Measurements from ENCODE around the gene SMIM33. TPM values are rescaled to one million over a fixed set of nuclear protein-coding genes. Genes with fewer than 3 reads are reported as not detected.

SMIM33 gene
- total and polyA plus RNA-seq, 2 donors (not counting 1 experiment from before 2014, with no cell fraction given), result not detected

DNA sequence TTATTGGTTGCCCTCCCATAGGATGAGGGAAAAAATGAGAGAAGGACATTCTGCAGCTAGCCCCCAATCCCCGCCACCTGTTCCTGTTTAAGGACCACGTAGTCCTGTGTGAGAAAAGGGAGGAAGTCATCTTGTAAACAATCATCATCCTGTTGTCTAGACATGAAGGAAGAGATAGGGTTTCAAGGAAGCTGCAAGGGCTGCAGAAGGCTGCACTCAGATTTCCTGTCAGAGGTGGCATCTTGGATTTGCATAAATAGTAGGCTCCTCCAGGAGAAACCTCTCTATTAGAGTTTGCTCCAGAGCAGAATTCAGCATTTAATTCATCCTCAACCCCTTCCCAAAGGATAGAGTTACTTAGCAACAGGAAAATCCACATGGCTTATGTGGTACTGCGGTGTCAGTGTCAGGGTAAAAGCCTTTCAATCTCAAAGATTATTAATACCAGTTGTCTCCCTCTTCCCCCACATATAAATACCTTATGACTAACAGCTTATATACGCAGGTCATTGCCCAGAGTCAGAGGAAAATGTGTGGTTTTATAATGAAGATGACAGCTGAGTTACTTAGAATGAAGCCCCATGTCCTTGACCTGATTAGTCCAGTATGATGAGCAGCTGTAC lies 26.9 kb upstream of the SMIM33 start:
- Mint-ChIP-seq H3K27ac (no peak overlapping the region), H3K9me3 (ENCODE audit: insufficient read depth) (no peaks in the 10 kb centered on the region), H3K4me1 (peaks cover 9% of the 10 kb centered on the region), H3K27me3 (peaks cover 3% of the 10 kb centered on the region), H3K4me3 (no peak overlapping the region)
- Histone ChIP-seq H3K27me3 (replicated peaks in 1 of 4; ENCODE audit: control extremely low read depth in 1 of 4, control insufficient read depth in 3 of 4, insufficient read depth in 4 of 4, low read length in 3 of 4) (no peaks in the 10 kb centered on the region), H3K27ac (ENCODE audit: low read length in 2 of 2) (no peak overlapping the region), H3K4me3 (ENCODE audit: control extremely low read depth in 1 of 5, extremely low read depth in 1 of 5, insufficient read depth in 1 of 5, low read depth in 2 of 5, low read length in 4 of 5) (no peak overlapping the region), H3K9me3 (ENCODE audit: control extremely low read depth in 1 of 3, control insufficient read depth in 2 of 3, insufficient read depth in 1 of 3, low read length in 2 of 3) (no peaks in the 10 kb centered on the region), H3K4me2 (replicated peaks; ENCODE audit: low read depth, low read length, poor library complexity, severe bottlenecking) (no peak overlapping the region), H2AFZ (ENCODE audit: insufficient read depth, low read depth, low read length, poor library complexity, severe bottlenecking) (no peak overlapping the region), H3K9ac (ENCODE audit: low read length) (no peak overlapping the region), H3K79me2 (ENCODE audit: control insufficient read depth, insufficient read depth, low read length) (no peaks in the 10 kb centered on the region), H3K4me1 (ENCODE audit: control insufficient read depth in 2 of 2, insufficient read depth in 2 of 2, low read length in 2 of 2) (peaks cover 5 to 6% of the 10 kb centered on the region in 2 donors), H3K36me3 (replicated peaks in 1 of 2; ENCODE audit: control extremely low read depth in 1 of 2, control insufficient read depth in 1 of 2, extremely low read depth in 1 of 2, insufficient read depth in 2 of 2, low read length in 1 of 2) (no peaks in the 10 kb centered on the region), H4K20me1 (ENCODE audit: control insufficient read depth, insufficient read depth, low read length, poor library complexity, severe bottlenecking) (no peaks in the 10 kb centered on the region)
- ChIA-PET CTCF (interaction anchor here (1.1 kb wide), 1 partner anchor 21 kb away, joined by 3 read pairs; no protein-coding TSS in a partner anchor), POLR2A (no interaction called here)
- 100% methylated on average over 1 of the region's 4 CpGs for WGBS (ENCODE audit: insufficient coverage)
- no peak for DNase-seq
- intact Hi-C loops (cut with micrococcal nuclease), result no loop called here
- TF ChIP-seq, protein P1, sequence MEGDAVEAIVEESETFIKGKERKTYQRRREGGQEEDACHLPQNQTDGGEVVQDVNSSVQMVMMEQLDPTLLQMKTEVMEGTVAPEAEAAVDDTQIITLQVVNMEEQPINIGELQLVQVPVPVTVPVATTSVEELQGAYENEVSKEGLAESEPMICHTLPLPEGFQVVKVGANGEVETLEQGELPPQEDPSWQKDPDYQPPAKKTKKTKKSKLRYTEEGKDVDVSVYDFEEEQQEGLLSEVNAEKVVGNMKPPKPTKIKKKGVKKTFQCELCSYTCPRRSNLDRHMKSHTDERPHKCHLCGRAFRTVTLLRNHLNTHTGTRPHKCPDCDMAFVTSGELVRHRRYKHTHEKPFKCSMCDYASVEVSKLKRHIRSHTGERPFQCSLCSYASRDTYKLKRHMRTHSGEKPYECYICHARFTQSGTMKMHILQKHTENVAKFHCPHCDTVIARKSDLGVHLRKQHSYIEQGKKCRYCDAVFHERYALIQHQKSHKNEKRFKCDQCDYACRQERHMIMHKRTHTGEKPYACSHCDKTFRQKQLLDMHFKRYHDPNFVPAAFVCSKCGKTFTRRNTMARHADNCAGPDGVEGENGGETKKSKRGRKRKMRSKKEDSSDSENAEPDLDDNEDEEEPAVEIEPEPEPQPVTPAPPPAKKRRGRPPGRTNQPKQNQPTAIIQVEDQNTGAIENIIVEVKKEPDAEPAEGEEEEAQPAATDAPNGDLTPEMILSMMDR (IDR thresholded peaks at IDR 0.05), result no peak
- TF ChIP-seq EZH2 (IDR thresholded peaks at IDR 0.05; ENCODE audit: borderline replicate concordance, insufficient read depth, low read depth, low read length, poor library complexity, severe bottlenecking), result no peak
- ATAC-seq (ENCODE audit: low read depth), result no peak

DNA sequence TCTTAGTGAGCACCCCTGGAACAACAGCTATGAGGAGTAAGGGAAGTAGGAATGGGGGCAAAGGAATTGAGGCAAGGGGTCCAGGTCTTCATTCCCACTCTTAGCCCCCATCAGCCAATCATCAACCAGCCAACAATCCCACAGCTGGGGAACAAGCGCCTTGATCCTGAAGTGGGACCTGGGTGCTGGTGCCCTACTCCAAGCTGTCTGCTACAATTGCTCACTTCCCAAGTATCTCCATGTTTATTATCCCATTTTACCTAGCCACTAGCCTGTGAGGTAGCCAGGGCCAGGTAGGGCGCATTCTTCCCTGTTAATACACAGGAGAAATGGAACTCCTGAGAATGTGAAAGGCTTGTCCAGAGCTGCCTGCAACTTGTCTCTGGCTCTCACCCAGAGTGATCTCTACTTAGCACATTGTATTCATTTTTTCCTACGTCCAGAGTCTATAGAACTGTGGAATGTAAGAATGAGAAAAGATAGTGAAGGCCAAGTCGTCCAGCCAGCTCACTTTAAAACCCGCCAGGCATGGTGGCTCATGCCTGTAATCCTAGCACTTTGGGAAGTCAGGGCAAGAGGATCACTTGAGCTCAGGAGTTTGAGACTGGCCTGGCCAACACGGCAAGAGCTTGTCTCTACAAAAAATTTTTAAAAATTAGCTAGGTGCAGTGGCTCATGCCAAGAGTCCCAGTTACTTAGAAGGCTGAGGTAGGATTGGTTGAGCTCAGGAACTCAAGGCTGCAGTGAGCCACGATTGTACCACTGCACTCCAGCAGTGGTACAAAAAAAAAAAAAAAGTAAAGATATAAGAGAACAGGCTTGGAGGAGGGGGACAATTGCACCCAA lies 25.3 kb upstream of the SMIM33 start:
- H2AFZ ChIP-seq (ENCODE audit: insufficient read depth, low read depth, low read length, poor library complexity, severe bottlenecking), result no peak overlapping the region
- no peak for TF ChIP-seq EZH2 (IDR thresholded peaks at IDR 0.05; ENCODE audit: borderline replicate concordance, insufficient read depth, low read depth, low read length, poor library complexity, severe bottlenecking)
- TF ChIP-seq, protein P1 (IDR thresholded peaks at IDR 0.05), result no peak
- H3K9me3 ChIP-seq (ENCODE audit: control extremely low read depth in 1 of 3, control insufficient read depth in 2 of 3, insufficient read depth in 1 of 3, low read length in 2 of 3), result no peaks in the 10 kb centered on the region
- H3K4me3 ChIP-seq (ENCODE audit: control extremely low read depth in 1 of 5, extremely low read depth in 1 of 5, insufficient read depth in 1 of 5, low read depth in 2 of 5, low read length in 4 of 5), result no peak overlapping the region
- ChIA-PET POLR2A (interaction anchor here (0.6 kb wide), 1 partner anchor 15 kb away, joined by 5 read pairs; no protein-coding TSS in a partner anchor), CTCF (interaction anchor here (1.0 kb wide), 1 partner anchor 68 kb away, joined by 3 read pairs; no protein-coding TSS in a partner anchor)
- ATAC-seq (ENCODE audit: low read depth), result no peak
- 81% methylated on average over 5 of the region's 7 CpGs for WGBS (ENCODE audit: insufficient coverage)
- Mint-ChIP-seq H3K27ac (no peak overlapping the region), H3K9me3 (ENCODE audit: insufficient read depth) (no peaks in the 10 kb centered on the region), H3K4me1 (peaks cover 3% of the 10 kb centered on the region), H3K4me3 (no peak overlapping the region), H3K27me3 (peaks cover 3% of the 10 kb centered on the region)
- DNase-seq, result no peak
- intact Hi-C loops (cut with micrococcal nuclease), result no loop called here
- no peaks in the 10 kb centered on the region for H3K4me1 ChIP-seq (ENCODE audit: control insufficient read depth in 2 of 2, insufficient read depth in 2 of 2, low read length in 2 of 2)
- H3K4me2 ChIP-seq (replicated peaks; ENCODE audit: low read depth, low read length, poor library complexity, severe bottlenecking), result no peak overlapping the region
- no peaks in the 10 kb centered on the region for H4K20me1 ChIP-seq (ENCODE audit: control insufficient read depth, insufficient read depth, low read length, poor library complexity, severe bottlenecking)
- no peaks in the 10 kb centered on the region for H3K27me3 ChIP-seq (replicated peaks in 1 of 4; ENCODE audit: control extremely low read depth in 1 of 4, control insufficient read depth in 3 of 4, insufficient read depth in 4 of 4, low read length in 3 of 4)
- H3K27ac ChIP-seq (ENCODE audit: low read length in 2 of 2), result no peak overlapping the region
- H3K79me2 ChIP-seq (ENCODE audit: control insufficient read depth, insufficient read depth, low read length), result no peaks in the 10 kb centered on the region
- H3K9ac ChIP-seq (ENCODE audit: low read length), result no peak overlapping the region
- no peaks in the 10 kb centered on the region for H3K36me3 ChIP-seq (replicated peaks in 1 of 2; ENCODE audit: control extremely low read depth in 1 of 2, control insufficient read depth in 1 of 2, extremely low read depth in 1 of 2, insufficient read depth in 2 of 2, low read length in 1 of 2)

Data from B cell (primary cell).